8988T (cell line): Measurements from ENCODE around the gene PADI3.
A peak's percentile ranks its signal among the peaks of the same experiment; 100 is the strongest.

Source experiments
- DNase-seq: peaks from one replicate; pipeline ENCODE4 v3.0.0; 2011

Gene PADI3

GRCh38 chr1:17244821-17245740 lies 3.8 kb upstream of the PADI3 start:
- DNase-seq = no peak

DNA sequence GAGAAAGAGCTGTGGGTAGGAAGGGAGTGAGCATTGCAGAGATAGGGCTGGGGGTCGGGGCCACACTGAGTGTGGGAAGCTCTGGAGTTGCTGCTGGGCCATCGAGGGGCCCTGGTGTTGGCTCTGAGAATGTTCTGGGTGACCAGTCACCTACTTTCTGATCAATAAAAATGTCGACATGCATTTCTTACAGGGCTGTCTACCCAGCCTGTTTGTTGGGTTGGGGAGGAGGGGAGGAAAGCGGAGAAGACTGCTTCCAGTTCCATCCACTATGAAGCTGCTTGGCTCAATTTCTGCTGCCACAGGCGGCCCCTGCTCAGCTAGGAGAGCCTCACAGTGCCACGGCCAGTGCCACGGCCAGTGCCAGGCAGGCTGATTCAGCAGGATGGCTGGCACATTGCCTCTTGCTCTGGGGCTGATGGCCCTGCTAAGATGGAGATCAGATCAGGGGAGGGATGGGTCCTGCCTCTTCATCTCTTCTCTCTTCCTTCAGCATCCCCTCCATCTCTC lies 3.0 kb upstream of the PADI3 start:
- DNase-seq = no peak

DNA sequence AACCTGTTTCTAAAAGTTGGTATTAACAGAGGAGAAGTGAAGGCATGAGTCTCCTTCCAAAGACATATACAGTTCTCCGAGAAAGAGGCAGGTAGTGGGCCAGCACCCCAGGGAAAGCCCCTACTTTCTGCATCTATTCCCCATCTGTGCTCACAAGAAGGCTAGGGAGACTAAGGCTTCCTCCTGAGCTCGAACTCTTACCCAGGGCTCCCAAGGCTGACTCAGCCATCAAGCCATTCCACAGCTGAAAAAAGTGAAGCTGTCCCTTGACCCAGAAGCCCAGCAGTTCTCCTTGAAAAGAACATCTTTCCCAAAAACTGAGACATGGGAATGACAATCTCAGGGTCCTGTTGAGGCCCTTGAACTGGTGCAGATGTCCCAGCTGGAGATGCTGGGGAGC lies 1.9 kb upstream of the PADI3 start:
- DNase-seq = no peak

DNA sequence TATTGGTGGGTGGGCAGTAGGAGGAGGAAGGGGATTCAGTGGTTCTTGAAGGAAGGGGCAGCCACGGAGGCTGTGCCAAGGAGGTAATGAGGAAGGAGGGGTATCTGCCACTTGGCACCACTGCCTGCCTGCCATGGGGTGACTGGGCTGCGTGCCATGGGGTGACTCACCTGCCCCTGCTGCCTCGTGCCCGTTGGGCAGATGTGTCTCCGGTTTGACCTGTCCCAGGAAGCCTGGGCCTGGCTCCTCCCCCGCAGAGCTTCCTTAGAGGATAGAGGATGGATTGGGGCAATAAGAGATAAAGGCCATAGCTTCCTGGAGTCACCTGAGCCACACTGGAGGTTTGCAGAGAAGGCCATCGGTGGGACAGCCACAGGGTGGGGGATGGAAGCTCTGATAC lies 1.7 kb downstream of the PADI3 start:
- peak; percentile 58 for DNase-seq

DNA sequence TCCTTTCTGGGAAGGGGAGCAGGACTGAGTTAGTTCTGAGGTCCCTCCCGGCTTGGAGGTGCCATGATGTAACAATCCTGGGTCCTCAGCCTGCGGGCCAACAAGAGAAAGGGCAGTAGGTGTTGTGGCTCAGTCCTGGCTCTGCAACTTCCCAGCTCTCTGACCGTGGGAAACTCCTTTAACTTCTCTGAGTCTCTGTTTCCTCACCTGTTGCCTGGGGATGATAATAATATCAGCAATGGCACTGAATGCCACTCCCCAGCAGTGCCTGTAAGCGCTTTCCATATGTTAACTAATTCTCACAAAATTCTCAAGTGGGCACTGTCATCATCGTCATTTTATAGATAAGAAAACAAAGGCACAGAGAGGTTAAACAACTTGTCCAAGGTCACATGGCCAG lies 2.3 kb downstream of the PADI3 start:
- DNase-seq = no peak

DNA sequence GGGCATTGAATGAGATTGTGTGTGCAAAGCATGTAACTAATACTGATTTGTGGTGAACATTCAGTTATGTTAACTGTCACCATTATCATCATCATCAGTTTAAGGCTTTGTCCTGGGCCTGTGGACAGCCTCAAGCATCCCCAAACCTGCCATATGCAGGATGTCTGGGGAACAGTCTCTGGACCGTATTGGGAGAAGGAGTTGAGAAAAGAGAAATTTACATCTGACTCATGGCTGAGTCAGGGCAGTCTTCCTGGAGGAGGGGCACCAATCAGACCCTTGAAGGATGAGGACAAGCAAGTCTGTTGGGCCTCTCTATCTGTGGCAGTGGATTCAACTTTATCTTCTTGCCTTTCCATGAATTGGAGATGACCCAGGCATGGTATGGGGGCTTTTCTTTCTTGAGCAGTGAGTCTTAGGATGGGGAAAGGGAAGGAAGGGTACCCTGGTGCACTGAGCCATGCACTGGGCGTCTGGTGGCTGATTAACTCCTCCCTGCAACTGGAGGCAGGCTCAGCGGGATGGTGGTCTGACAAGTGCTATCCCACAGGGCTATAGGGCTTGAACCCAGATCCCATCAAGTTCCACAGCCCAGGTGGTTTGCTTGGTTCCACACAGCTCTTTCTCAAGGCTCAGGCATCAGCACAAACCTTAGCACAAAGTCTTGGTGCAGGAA lies 2.9 kb downstream of the PADI3 start:
- no peak for DNase-seq

DNA sequence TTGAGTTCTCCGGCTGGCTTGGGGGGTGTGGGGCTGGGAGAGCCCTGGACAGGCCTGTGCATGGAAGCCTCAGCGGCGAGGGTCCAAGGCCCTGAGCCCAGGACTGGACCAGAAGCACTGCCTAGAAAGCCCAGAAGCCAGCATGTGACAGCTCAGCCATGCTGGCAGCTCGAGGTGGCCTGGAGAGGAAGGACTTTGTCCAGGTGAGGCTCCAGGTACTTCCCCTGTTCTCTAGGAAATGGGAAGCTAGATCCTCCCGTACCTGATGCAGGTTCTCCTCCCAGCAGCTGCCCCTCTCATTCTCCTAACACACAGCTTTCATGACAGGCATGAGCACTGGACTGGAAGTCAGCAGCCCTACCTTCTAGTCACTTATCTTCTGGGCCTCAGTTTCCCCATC lies 6.4 kb downstream of the PADI3 start:
- no peak for DNase-seq

DNA sequence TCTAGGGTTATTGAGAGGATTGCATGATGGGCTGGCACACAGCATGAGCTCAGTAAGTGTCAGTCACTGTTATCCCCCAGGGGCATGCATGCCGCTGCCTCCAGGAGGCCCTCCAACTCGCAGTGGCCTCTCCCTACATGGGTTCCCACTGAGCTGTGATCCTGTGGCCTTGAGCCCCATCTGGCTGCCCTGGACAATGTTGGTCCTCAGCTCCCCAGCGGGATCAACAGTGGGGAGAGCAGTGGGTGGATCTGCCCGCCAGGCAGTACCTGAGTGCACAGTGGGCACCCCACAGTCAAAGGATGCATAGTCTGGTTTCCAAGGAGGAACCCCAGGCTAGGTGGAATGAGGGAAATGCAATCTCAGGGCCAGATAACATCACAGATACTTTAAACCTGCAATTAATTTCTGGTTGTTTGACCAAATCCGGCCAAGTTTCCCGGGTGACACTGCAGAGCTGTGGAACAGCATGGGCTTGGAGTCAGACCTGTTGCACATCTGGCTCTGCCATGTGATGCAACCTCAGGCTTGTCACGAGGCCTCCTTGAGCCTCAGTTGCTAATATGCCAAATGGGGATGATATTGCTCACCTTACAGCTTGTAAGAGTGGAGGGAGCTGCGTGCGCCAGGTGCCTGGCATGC lies 9.3 kb downstream of the PADI3 start:
- no peak for DNase-seq

DNA sequence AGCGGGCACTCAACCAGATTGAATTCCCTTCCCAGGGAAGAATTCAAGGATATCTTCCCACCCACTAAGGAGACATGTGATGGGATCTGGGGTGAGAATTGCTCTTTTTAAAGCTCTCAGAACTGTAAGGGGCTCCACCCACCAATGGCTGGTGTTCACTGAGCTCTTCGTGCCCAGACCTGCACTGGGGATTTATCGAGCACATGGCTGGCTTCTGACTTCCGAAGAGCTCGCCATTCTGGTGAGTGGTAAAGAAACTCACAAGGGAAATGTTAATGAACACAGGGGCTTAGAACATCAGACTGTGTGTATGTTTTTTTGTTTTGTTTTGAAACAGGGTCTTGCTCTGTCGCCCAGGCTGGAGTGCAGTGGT lies 9.8 kb downstream of the PADI3 start:
- no peak for DNase-seq

DNA sequence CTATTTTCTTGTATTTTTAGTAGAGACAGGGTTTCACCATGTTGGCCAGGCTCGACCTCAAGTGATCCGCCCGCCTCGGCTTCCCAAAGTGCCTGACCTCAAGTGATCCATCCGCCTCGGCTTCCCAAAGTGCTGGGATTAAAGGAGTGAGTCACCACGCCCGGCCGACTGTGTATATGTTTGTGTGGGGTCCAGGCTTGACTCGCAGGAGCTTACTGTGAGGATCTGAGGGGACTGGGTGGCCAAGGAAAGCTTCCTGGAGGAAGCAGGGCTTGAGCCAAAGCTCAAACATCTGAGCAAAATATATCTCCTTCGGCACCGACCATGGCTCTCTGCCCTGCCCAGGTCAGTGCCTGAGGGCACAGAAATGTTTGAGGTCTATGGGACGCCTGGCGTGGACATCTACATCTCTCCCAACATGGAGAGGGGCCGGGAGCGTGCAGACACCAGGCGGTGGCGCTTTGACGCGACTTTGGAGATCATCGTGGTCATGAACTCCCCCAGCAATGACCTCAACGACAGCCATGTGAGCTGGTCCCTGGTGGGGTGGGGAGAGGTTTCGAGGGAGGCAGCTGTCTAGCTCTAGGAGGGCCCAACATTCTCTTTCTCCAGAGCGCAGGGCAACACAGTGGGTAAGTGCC lies 10.5 kb downstream of the PADI3 start:
- DNase-seq = no peak

- no peak for DNase-seq
Observed at GRCh38 chr1:17260264-17260663, 11.4 kb downstream of the PADI3 start.

DNA sequence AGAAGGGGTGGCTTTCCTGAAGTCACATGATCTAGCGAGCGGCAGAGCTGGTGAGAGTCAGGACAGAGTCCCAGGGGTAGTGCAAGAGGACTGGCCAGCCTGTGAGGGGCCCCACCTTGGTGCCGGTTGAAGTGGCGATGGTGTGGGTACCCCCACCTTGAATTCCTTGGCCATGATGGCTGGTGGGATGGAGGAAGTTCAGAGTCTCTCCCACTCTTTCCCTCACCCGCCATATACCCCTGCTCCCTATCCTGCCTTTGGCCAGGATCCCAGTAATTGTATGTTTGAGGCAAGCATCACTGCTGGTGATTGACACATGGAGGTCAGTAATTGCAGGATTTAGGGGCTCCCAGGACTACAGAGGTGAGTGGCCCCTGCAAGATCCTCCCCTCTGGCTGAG lies 11.8 kb downstream of the PADI3 start:
- DNase-seq = no peak

DNA sequence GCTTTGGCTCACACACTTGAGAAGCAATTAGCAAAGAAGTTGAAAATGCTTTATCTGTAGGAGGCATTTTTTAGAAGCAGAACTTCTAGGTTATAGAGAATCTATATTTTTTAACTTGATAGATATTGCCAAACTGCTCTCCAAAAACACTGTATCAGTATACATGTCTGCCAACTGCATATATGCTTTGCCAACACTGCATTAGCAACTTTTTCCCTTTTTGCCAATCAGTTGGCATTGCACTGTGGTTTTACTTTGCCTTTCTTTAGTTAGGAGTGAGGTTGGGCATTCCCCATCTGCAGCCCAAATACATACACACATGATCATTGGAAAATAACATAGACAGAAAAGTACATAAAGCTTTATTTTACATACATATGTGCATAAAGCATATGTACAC lies 15.0 kb downstream of the PADI3 start:
- no peak for DNase-seq

GRCh38 chr1:17264470-17264869 lies 15.6 kb downstream of the PADI3 start:
- DNase-seq = no peak

DNA sequence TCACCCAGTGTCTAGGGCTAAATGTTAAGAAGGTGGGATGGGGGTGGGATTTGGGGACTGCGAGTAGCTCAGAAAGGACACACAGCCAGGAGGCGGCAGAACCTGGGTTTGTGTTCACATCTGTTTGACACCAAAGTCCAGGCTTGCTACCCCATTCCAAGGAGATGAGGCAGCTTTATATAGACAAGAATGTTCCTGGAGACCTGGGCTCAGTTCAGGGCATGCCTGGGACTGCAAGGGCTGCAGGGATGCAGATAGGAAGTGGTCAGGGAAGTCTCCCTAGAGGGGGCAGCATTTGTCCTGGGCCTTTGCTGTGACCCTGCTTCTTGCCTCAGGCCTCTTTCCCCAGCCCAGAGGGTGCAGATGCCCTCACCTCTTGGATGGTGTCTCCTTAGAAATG lies 16.3 kb downstream of the PADI3 start:
- DNase-seq = no peak

DNA sequence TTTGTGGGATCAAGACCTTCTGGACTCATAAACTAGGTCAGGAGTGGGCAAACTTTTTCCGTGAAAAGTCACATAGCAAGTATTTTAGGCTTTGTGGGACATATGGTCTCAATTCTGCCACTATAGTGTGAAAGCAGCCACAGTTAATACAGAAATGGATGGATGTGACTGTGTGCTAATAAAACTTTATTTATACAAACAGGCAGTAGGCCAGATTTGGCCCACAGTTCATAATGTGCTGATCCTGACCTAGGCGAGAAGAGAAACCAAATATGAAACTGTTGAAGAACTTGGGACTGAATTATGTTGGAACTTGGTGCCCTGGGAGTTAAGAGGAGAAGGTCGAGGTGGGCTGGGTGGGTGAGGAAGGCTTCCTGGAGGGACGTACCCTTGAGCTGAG lies 17.1 kb downstream of the PADI3 start:
- no peak for DNase-seq

- no peak for DNase-seq
Observed at GRCh38 chr1:17270891-17271765, 22.2 kb downstream of the PADI3 start.

- no peak for DNase-seq
Observed at GRCh38 chr1:17272066-17272465, 23.2 kb downstream of the PADI3 start.

- DNase-seq = no peak
Observed at GRCh38 chr1:17272646-17273045, 23.7 kb downstream of the PADI3 start.

DNA sequence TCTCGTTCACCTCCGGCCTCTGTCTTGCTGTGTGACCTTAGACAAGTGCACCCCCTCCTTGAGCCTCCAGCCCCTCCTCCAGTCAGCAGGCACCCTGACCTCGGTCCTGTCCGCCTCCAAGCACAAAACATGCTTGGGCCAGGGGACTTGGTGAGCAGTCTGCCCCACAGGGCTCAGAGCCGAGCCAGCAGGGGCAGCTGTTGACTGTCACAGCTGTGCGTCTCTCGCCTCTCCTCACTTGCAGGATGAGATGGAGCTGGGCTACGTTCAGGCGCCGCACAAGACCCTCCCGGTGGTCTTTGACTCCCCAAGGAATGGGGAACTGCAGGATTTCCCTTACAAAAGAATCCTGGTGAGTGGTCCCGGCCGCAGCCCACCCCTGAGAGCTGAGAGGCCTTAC lies 24.2 kb downstream of the PADI3 start:
- no peak for DNase-seq

GRCh38 chr1:17274186-17275170 lies 25.6 kb downstream of the PADI3 start:
- peak; percentile 75 for DNase-seq
